CD4-positive, alpha-beta T cell (primary cell): Measurements from ENCODE around the gene SOX13. TPM values are rescaled to one million over a fixed set of nuclear protein-coding genes. Genes with fewer than 3 reads are reported as not detected.
A peak's percentile ranks its signal among the peaks of the same experiment; 100 is the strongest.

Source experiments
- ATAC-seq: fragments of 200-7000 bp; cut with Tn5 transposase; one replicate; pipeline ENCODE4 v1.10.0; 2022; ENCODE audit warnings: mild to moderate bottlenecking; ENCODE audit not compliant: poor library complexity
- CTCF ChIA-PET: fragments of 350-600 bp; sonication (Branson Sonifier 250); formaldehyde crosslinking; loops from one replicate; lab custom pipeline; 2021; ENCODE audit warnings: antibody characterized with exemption, inconsistent platforms; lab: Charles Lee
- POLR2A ChIA-PET: fragments of 350-600 bp; sonication (Branson Sonifier 250); formaldehyde crosslinking; loops from one replicate; lab custom pipeline; 2021; ENCODE audit warnings: antibody characterized with exemption, inconsistent platforms; lab: Charles Lee
- DNase-seq, 14 experiments: peaks; one replicate each; pipeline ENCODE4 v3.0.0-alpha.2; 2013 to 2020; ENCODE audit warnings: mixed read lengths in 2 of 14
- H3K27ac ChIP-seq, 2 donors: one replicate each; pipeline versions ENCODE4 v1.5.1 to v1.7.0; 2013; ENCODE audit warnings: low read length in 2 of 2, low read depth in 1 of 2, mild to moderate bottlenecking in 1 of 2
- H3K27me3 ChIP-seq, 2 experiments: 1 replicate in 1 of 2; 2 replicates in 1 of 2; pipeline versions ENCODE4 v1.6.1 to v1.7.0; 2013; ENCODE audit warnings: low read length in 2 of 2, control low read depth in 1 of 2, mild to moderate bottlenecking in 1 of 2, moderate library complexity in 1 of 2; ENCODE audit not compliant: insufficient read depth in 2 of 2, control insufficient read depth in 1 of 2
- H3K36me3 ChIP-seq: one replicate; pipeline ENCODE4 v1.6.1; 2013; ENCODE audit warnings: low read length, control low read depth; ENCODE audit not compliant: insufficient read depth
- H3K4me1 ChIP-seq: one replicate; pipeline ENCODE4 v1.6.1; 2013; ENCODE audit warnings: low read length, control low read depth; ENCODE audit not compliant: insufficient read depth
- H3K4me3 ChIP-seq: one replicate; pipeline ENCODE4 v1.5.1; 2013; ENCODE audit warnings: mild to moderate bottlenecking, low read length, moderate library complexity
- H3K9me3 ChIP-seq, 2 experiments: 1 replicate in 1 of 2; 2 replicates in 1 of 2; pipeline versions ENCODE4 v1.6.1 to v1.7.0; 2013; ENCODE audit warnings: low read length in 2 of 2, mild to moderate bottlenecking in 2 of 2, control low read depth in 1 of 2, moderate library complexity in 1 of 2; ENCODE audit not compliant: control insufficient read depth in 1 of 2, insufficient read depth in 1 of 2
- H3K27ac Mint-ChIP-seq: one replicate; pipeline ENCODE4 v1.8.0; 2020; ENCODE audit warnings: mixed read lengths
- H3K27me3 Mint-ChIP-seq: one replicate; pipeline ENCODE4 v1.8.0; 2021; ENCODE audit warnings: mixed read lengths
- H3K36me3 Mint-ChIP-seq: one replicate; pipeline ENCODE4 v1.8.0; 2021; ENCODE audit warnings: low read depth, mixed read lengths
- H3K4me1 Mint-ChIP-seq: one replicate; pipeline ENCODE4 v1.8.0; 2021; ENCODE audit warnings: low read depth, mixed read lengths
- H3K4me3 Mint-ChIP-seq: one replicate; pipeline ENCODE4 v1.8.0; 2020; ENCODE audit warnings: mild to moderate bottlenecking, mixed read lengths
- H3K9me3 Mint-ChIP-seq: one replicate; pipeline ENCODE4 v1.8.0; 2020; ENCODE audit warnings: mixed read lengths
- intact Hi-C, 2 experiments: fragments of 100-400 bp; cut with DNase I in 1 of 2; cut with micrococcal nuclease in 1 of 2; formaldehyde crosslinking; loops; one replicate each; pipeline versions ENCODE4 v1.15.1 to v1.9.0; 2023 to 2025; cut with DNase I, micrococcal nuclease
- total RNA-seq, 174 experiments: library from RNA in 2 of 174; stranded (reverse) in 2 of 174; gene quantifications; one replicate each; pipeline ENCODE4 v1.2.3 and lab custom pipeline; 2021 to 2026
- TF ChIP-seq, protein P1 (sequence below): fragments of 200-600 bp; IDR thresholded peaks from one replicate; pipeline ENCODE4 v1.8.0; 2022; ENCODE audit warnings: antibody characterized with exemption, mild to moderate bottlenecking

Gene SOX13
- total RNA-seq, 2 experiments from 2014 or later, result 1.8 to 1.9 TPM

GRCh38 chr1:204104331-204105130 is 31.6 kb downstream of the SOX13 start:
- POLR2A ChIA-PET, result no interaction called here
- TF ChIP-seq, protein P1, sequence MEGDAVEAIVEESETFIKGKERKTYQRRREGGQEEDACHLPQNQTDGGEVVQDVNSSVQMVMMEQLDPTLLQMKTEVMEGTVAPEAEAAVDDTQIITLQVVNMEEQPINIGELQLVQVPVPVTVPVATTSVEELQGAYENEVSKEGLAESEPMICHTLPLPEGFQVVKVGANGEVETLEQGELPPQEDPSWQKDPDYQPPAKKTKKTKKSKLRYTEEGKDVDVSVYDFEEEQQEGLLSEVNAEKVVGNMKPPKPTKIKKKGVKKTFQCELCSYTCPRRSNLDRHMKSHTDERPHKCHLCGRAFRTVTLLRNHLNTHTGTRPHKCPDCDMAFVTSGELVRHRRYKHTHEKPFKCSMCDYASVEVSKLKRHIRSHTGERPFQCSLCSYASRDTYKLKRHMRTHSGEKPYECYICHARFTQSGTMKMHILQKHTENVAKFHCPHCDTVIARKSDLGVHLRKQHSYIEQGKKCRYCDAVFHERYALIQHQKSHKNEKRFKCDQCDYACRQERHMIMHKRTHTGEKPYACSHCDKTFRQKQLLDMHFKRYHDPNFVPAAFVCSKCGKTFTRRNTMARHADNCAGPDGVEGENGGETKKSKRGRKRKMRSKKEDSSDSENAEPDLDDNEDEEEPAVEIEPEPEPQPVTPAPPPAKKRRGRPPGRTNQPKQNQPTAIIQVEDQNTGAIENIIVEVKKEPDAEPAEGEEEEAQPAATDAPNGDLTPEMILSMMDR, result no peak
- Mint-ChIP-seq H3K27me3 (peaks cover 6% of the 10 kb centered on the region), H3K9me3 (no peaks in the 10 kb centered on the region), H3K4me3 (no peak overlapping the region), H3K27ac (peak overlapping the region; percentile 69), H3K4me1 (peaks cover 25% of the 10 kb centered on the region), H3K36me3 (no peaks in the 10 kb centered on the region)
- ATAC-seq (peak; percentile 52), DNase-seq (peak in 3 of 14 experiments; percentile 34 to 67 (median 40))
- H3K27me3 ChIP-seq, result no peaks in the 10 kb centered on the region
- peaks cover 43% of the 10 kb centered on the region for H3K4me1 ChIP-seq
- intact Hi-C loops, result no loop called here
- no peak overlapping the region for H3K4me3 ChIP-seq
- H3K9me3 ChIP-seq, result no peaks in the 10 kb centered on the region
- CTCF ChIA-PET, result no interaction called here
- H3K36me3 ChIP-seq, result no peaks in the 10 kb centered on the region
- peak overlapping the region in 1 of 2 donors; percentile 83 for H3K27ac ChIP-seq

GRCh38 chr1:204105131-204105515 is 32.2 kb downstream of the SOX13 start:
- intact Hi-C loops, result no loop called here
- TF ChIP-seq, protein P1, result no peak
- Mint-ChIP-seq H3K36me3 (no peaks in the 10 kb centered on the region), H3K4me3 (no peak overlapping the region), H3K27me3 (peaks cover 6% of the 10 kb centered on the region), H3K4me1 (peaks cover 25% of the 10 kb centered on the region), H3K27ac (peak overlapping the region; percentile 69), H3K9me3 (no peaks in the 10 kb centered on the region)
- Histone ChIP-seq H3K9me3 (no peaks in the 10 kb centered on the region), H3K27ac (peak overlapping the region in 1 of 2 donors; percentile 83), H3K36me3 (no peaks in the 10 kb centered on the region), H3K4me3 (no peak overlapping the region), H3K4me1 (peaks cover 43% of the 10 kb centered on the region), H3K27me3 (no peaks in the 10 kb centered on the region)
- DNase-seq, result no peak
- ChIA-PET CTCF (no interaction called here), POLR2A (no interaction called here)
- no peak for ATAC-seq

- intact Hi-C loops, result no loop called here
- DNase-seq (no peak), ATAC-seq (no peak)
- Histone ChIP-seq H3K9me3 (no peaks in the 10 kb centered on the region), H3K27ac (no peak overlapping the region), H3K4me3 (no peak overlapping the region), H3K27me3 (no peaks in the 10 kb centered on the region), H3K4me1 (peaks cover 43% of the 10 kb centered on the region), H3K36me3 (no peaks in the 10 kb centered on the region)
- peaks cover 25% of the 10 kb centered on the region for H3K4me1 Mint-ChIP-seq
- TF ChIP-seq, protein P1, result no peak
- peaks cover 6% of the 10 kb centered on the region for H3K27me3 Mint-ChIP-seq
- no peaks in the 10 kb centered on the region for H3K36me3 Mint-ChIP-seq
- H3K9me3 Mint-ChIP-seq, result no peaks in the 10 kb centered on the region
- no peak overlapping the region for H3K4me3 Mint-ChIP-seq
- H3K27ac Mint-ChIP-seq, result no peak overlapping the region
- ChIA-PET POLR2A (no interaction called here), CTCF (no interaction called here)
These were observed 33.9 kb downstream of the SOX13 start for GRCh38 chr1:204106825-204107224.
